Nephron progenitor cell (in vitro differentiated cells): ENCODE data around the gene FSCN2.

ENCODE experiments used
- DNase-seq: peaks from one replicate; pipeline ENCODE4 v3.0.0; 2021
- H3K27ac Mint-ChIP-seq: 2 replicates; pipeline ENCODE4 v1.8.0; 2021; ENCODE audit warnings: mild to moderate bottlenecking, moderate library complexity, mixed read lengths
- H3K27me3 Mint-ChIP-seq: 2 replicates; pipeline ENCODE4 v1.8.0; 2021; ENCODE audit warnings: mild to moderate bottlenecking, low read depth, mixed read lengths; ENCODE audit not compliant: poor library complexity
- H3K36me3 Mint-ChIP-seq: 2 replicates; pipeline ENCODE4 v1.8.0; 2021; ENCODE audit warnings: low read depth, mixed read lengths
- H3K4me1 Mint-ChIP-seq: 2 replicates; pipeline ENCODE4 v1.8.0; 2021; ENCODE audit warnings: mixed read lengths
- H3K4me3 Mint-ChIP-seq: 2 replicates; pipeline ENCODE4 v1.8.0; 2021; ENCODE audit warnings: mild to moderate bottlenecking, moderate library complexity, mixed read lengths
- H3K9me3 Mint-ChIP-seq: 2 replicates; pipeline ENCODE4 v1.8.0; 2021; ENCODE audit warnings: mild to moderate bottlenecking, moderate library complexity, mixed read lengths
- TF ChIP-seq, protein P1 (sequence below): fragments of 200-600 bp; sonication (generic); IDR thresholded peaks from 2 replicates; pipeline ENCODE4 v1.5.0; 2021; ENCODE audit warnings: antibody characterized with exemption

Gene FSCN2

DNA sequence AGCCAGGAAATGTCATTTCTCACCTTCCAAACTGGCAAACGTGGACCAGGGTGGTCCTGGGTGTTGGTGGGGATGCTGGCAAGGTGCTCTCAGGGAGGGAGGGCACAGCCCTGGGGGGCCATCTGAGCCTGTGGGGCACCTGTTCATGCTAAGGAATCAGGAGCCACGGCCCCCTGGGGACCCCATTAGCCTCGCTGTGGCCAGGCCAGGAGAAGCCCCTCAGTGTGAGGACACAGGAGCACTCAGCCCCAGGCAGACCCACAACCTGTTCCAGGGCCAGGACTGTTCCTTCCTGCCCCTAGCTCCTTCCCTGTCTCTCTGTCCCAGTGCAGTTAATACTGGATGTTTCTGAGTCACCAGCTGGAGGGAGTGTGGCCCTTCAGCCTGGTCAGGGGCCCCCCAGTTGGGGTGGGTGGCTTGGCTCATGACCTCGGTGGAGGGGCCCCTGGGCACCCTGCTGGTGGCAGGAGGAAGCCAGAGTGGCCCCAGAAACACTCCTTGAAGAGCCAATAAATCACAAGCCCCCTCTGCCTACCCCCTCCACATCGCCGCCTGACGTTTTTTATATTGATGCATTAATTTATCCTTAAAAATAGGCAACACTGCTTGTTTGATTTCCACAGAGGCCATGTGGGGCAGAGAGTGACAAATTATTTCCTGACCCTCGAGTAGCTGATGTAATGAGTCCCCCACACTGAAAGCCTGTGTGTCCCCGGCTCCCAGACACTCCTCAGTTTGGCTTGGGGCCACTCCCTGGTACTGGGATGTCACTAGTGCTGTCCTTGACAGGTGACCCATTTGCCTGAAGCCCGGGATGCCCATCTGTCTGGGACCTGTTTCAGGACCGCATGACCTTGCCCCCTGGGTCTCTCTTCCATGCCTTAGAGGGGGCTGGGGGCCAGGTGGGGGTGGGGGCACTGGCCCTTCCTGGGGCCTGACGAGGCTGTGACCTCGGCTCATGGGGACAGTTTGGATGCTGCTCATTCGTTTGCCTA, 37.9 kb upstream of the FSCN2 start:
- no peak overlapping the region for H3K27ac Mint-ChIP-seq

DNA sequence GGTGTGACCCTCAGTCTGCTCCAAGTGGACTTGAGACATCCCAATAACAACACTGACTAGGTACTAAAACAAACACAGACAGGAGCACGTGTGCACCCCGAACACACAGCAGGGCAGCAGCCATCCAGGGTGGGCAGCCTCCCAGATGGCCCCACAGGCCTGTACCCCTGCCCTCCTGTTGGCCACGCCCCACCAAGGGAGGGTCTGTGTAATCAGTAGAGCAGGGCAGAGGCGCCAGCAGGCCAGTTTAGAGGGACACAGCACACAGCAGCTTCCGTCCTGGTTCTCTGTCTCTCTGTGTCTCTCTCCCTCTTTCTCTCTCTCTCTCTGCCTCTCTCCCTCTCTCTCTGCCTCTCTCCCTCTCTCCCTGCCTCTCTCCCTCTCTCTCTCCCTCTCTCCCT, 37.0 kb upstream of the FSCN2 start:
- Mint-ChIP-seq H3K9me3 (no peaks in the 10 kb centered on the region), H3K36me3 (no peaks in the 10 kb centered on the region), H3K27ac (no peak overlapping the region), H3K4me1 (peaks cover 52% of the 10 kb centered on the region), H3K27me3 (peaks cover 13% of the 10 kb centered on the region), H3K4me3 (no peak overlapping the region)
- no peak for DNase-seq
- TF ChIP-seq, protein P1, sequence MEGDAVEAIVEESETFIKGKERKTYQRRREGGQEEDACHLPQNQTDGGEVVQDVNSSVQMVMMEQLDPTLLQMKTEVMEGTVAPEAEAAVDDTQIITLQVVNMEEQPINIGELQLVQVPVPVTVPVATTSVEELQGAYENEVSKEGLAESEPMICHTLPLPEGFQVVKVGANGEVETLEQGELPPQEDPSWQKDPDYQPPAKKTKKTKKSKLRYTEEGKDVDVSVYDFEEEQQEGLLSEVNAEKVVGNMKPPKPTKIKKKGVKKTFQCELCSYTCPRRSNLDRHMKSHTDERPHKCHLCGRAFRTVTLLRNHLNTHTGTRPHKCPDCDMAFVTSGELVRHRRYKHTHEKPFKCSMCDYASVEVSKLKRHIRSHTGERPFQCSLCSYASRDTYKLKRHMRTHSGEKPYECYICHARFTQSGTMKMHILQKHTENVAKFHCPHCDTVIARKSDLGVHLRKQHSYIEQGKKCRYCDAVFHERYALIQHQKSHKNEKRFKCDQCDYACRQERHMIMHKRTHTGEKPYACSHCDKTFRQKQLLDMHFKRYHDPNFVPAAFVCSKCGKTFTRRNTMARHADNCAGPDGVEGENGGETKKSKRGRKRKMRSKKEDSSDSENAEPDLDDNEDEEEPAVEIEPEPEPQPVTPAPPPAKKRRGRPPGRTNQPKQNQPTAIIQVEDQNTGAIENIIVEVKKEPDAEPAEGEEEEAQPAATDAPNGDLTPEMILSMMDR = no peak

More for the DNA sequence above, 37.9 kb upstream of the FSCN2 start:
- Mint-ChIP-seq H3K27me3 (peaks cover 13% of the 10 kb centered on the region), H3K9me3 (no peaks in the 10 kb centered on the region), H3K4me3 (peak overlapping the region; percentile 74), H3K36me3 (no peaks in the 10 kb centered on the region), H3K4me1 (peaks cover 56% of the 10 kb centered on the region)
- DNase-seq = no peak
- TF ChIP-seq, protein P1 = no peak

DNA sequence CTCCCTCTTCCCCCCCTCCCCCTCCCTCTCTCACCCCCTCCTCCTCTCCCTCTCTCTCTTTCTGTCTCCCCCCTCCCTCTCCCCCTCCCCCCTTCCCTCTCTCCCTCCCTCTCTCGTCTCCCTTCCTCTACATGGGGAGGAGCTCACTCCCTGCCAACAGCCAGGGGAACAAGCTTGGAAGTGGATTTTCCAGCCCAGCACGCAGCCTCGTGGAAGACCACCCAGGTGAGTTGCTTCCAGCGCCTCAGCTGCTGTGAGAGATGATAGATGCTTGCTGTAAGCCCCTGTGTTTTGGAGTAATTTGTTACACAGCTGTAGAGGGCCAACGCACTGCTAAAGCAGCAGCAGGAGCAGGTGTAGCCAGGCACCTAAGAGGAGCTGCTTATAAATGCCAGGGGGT, 36.4 kb upstream of the FSCN2 start:
- Mint-ChIP-seq H3K9me3 (no peaks in the 10 kb centered on the region), H3K36me3 (no peaks in the 10 kb centered on the region), H3K4me3 (no peak overlapping the region), H3K4me1 (peaks cover 46% of the 10 kb centered on the region), H3K27ac (no peak overlapping the region), H3K27me3 (peaks cover 8% of the 10 kb centered on the region)
- DNase-seq = no peak
- TF ChIP-seq, protein P1 = no peak

DNA sequence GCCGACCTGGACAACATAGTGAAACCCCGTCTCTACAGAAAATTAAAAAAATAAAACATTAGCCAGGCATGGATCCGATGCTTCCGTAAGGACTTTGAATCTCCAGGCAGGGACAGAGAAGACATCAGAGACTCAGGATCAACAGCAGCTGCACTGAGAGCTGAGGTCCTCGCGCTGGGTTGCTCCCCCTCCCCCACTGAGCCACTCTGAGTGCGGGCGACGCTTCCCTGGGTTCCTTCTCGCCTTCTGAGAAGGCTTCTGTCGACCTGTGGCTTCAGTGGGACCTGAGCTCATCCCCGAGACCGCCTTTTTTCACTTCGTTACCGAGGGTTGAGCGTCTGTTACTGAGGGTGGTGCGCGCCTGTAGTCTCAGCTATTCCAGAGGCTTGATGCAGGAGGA, 36.0 kb upstream of the FSCN2 start:
- H3K36me3 Mint-ChIP-seq = no peaks in the 10 kb centered on the region
- TF ChIP-seq, protein P1 = no peak
- no peak for DNase-seq
- no peak overlapping the region for H3K4me3 Mint-ChIP-seq
- H3K27ac Mint-ChIP-seq = no peak overlapping the region
- H3K27me3 Mint-ChIP-seq = peaks cover 7% of the 10 kb centered on the region
- peaks cover 46% of the 10 kb centered on the region for H3K4me1 Mint-ChIP-seq
- no peaks in the 10 kb centered on the region for H3K9me3 Mint-ChIP-seq

DNA sequence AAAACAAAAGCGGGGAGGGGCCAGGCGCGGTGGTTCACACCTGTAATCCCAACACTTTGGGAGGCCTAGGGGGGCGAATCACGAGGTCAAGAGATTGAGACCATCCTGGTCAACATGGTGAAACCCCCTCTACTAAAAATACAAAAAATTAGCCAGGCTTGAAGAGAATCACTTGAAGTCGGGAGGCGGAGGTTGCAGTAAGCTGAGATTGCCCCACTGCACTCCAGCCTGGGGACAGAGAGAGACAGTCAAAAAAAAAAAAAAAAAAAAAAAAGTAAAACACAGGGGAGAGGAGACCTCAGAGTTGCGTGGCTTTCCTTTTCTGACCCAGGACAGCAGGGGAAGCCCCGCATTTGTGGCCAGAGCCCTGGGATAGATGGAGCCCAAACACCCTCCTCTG, 35.5 kb upstream of the FSCN2 start:
- Mint-ChIP-seq H3K27ac (no peak overlapping the region), H3K4me1 (peaks cover 46% of the 10 kb centered on the region), H3K27me3 (peaks cover 7% of the 10 kb centered on the region), H3K9me3 (no peaks in the 10 kb centered on the region), H3K4me3 (no peak overlapping the region), H3K36me3 (no peaks in the 10 kb centered on the region)
- TF ChIP-seq, protein P1 = no peak
- no peak for DNase-seq
